GM18507 (cell line): ENCODE measurements around the gene PTK6.
"Not testable (repeated sequence)": the region's sequence is repeated elsewhere in the genome, so short reads cannot be mapped to it uniquely, and the experiment has no call there.

Source experiments
- DNase-seq: peaks from one replicate; pipeline ENCODE4 v3.0.0; 2011; ENCODE audit warnings: low read depth; ENCODE audit not compliant: insufficient read length; ENCODE audit errors: extremely low spot score
- FAIRE-seq: peaks from 2 replicates; lab custom pipeline; 2011; peaks lifted over from hg19 to GRCh38; lab: Jason Lieb, UNC

Gene PTK6

DNA sequence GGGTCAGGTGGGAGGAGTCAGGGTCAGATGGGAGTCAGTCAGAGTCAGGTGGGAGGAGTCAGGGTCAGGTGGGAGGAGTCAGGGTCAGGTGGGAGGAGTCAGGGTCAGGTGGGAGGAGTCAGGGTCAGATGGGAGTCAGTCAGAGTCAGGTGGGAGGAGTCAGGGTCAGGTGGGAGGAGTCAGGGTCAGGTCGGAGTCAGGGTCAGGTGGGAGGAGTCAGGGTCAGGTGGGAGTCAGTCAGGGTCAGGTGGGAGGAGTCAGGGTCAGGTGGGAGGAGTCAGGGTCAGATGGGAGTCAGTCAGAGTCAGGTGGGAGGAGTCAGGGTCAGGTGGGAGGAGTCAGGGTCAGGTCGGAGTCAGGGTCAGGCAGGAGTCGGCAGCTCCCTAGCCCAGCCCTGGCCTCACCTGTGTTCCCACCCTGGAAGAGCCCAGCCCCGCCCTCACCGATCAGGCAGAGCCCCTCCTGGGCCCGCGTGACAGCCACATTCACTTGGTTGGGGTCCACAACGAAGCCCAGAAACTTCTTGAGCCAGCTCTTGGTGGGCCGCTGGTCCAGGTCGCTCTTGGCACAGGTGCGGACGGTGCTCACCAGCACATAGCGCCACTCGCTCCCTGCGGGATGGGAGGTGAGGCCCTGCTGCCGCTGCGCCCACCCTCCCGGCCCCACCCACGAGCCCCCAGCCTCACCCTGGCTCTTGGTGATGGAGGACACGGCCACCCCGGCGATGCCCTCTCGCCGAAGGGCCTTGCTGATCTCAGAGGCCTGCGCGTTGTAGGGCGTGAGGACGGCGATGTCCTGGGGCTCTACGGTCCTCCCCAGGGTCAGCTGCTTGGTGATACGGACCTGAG lies 22.5 kb upstream of the PTK6 start:
- DNase-seq, FAIRE-seq: not testable (repeated sequence)

DNA sequence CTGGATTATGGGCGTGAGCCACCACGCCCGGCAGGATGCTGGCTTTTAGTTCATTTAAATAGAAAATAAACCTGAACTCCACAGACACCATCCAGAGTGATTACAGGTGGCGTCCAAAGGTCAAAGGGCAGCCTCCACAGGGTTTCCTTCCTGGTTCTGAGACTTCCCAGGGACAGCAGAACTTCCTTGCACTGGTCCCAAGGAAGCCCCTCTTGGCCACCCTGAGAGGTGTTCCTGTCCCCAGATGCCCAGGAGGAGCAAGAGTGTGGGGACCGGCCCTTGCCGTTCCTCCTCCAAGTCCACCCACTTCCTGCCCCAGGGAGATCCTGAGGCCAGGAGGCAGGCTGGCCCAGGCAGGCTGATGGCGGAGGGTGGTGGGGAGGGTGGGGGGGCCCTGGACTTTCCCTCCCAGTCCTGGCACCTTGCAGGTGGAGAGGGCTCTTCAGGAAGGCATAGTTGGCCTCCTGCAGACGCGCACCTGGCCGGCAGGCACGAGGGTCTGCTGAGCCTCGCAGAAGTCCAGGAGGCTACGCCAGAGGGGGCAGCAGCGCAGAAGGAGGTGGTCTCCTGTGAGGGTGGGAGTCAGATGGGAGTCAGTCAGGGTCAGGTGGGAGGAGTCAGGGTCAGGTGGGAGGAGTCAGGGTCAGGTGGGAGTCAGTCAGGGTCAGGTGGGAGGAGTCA lies 21.8 kb upstream of the PTK6 start:
- no peak for FAIRE-seq
- DNase-seq: no peak

DNA sequence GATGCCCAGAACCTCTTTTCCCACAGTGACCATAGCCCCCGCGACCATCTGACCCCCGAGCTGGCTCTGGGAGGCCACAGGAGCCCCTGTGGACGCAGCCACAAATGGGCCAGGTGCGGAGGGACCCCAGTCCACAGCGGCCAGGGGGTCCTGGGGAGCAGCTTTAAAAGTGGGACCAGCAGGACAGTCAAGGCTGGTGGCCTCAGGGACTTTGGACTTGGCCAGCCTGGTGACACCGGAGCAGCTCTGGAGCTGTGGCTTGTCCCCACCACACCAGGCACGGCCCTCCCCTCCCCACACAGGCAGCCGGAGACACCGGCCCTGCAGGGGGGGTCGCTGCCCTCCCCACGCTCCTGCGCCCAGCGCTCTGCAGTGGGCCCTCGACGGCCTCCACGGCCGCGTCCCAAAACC lies 20.3 kb upstream of the PTK6 start:
- DNase-seq: no peak
- no peak for FAIRE-seq

DNA sequence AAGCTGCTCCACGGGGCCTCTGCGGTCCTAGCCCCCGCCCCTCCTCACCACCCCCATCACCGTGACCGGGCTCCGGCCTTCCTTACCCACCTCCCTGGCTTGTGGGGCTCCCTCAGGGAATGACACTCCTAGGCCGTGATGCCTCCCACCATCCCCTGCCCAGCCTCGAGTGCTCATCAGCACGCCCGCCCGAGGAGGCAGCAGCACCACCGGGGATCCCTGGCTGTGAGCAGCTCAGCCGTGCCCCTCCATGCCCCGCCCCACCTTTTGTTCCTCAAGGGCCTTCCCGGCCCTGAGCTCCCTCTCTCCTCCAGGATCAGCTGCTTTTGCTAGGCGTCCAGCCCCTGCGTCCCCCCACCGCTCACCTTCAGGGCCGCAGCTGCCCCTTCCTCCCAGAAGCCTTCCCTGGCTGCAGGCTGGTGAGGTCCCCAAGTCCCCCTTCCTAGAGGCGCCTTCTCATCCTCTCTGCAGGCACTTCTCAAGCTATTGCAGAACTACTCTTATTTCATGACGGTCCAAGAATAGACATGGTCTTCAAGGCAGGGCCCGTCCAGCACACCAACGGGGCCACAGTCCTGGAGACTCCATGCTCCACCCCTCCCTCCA lies 19.8 kb upstream of the PTK6 start:
- FAIRE-seq: no peak
- no peak for DNase-seq

DNA sequence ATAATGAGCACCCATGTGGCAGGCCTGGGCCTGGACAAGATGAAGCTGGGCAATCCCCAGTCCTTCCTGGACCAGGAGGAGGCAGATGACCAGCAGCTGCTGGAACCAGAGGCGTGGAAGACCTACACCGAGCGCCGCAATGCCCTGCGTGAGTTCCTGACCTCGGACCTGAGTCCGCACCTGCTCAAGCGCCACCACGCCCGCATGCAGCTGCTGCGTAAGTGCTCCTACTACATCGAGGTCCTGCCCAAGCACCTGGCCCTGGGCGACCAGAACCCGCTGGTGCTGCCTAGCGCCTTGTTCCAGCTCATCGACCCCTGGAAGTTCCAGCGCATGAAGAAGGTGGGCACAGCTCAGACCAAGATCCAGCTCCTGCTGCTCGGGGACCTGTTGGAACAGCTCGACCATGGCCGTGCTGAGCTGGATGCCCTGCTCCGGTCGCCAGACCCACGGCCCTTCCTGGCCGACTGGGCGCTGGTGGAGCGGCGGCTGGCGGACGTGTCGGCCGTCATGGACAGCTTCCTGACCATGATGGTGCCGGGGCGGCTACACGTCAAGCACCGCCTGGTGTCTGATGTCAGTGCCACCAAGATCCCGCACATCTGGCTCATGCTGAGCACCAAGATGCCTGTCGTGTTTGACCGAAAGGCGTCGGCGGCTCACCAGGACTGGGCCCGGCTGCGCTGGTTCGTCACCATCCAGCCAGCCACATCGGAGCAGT lies 18.6 kb upstream of the PTK6 start:
- FAIRE-seq: no peak

DNA sequence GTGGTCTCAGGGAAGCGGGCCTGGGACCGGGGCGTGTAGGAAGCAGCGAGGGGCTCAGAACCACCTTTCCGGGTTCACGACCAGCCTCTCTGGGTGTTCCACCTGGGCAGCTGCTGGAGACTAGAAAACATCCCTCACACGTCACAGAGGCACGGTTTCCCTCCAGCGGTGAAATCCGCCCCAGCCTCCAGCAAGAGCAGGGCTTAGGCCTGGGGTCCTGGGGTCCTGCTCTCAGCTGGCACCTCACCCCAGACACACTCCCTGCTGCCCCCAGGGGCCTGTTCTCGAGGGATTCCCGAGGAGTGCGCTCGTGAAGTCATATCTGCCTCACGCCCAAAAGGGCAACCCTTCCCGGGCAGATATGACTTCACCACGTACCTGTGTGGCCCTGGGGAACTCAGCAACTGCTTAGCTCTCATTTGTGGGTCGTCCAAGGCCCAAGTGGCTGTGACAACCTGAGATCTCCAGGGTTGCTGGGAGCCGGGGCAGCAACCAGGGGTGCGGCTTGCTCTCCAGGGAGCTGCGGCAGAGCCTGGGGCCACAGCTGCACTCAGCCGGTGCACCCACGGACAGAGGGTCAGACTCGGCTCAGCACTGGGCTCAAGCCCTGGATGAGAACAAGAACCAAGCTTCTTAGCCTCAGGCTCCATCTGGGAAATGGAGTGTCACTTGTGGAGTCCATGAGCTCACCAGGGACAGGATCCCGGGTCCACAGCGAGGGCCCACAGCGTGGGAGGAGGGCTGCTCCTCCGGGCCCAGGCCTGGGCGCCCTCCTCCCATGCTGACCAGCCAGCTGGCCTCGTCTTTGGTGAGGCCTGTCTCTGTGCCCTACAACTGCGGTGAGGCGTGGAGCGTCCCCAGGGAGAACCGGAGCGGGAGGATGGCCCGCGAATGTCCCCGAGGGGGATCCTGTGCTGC lies 17.4 kb upstream of the PTK6 start:
- FAIRE-seq: peak; percentile 73
- DNase-seq: no peak

More for the DNA sequence above, 18.6 kb upstream of the PTK6 start:
- no peak for DNase-seq

DNA sequence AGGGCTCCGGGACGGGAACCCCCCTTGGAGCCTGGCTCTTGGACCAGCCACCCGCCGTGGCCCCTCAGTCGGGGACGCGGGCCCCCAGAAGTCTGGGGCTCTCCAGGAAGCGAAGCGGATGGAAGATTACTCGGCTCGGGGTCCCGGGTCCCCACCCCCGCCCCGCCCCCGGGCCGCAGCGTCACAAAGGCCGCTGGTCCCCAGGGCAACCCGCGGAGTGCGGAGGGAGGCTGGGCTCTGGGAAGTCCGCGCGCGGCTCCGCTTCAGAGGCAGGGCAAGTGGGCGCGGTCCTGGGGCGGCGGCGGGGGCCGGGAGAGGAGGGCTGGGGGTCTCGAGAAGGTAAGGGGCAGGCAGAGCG lies 16.7 kb upstream of the PTK6 start, which contains the start of gene FNDC11:
TSS of gene FNDC11 (plus strand) at position 227 of the 358 bp plus-strand sequence. CDS start 1,505 bp downstream, outside the sequence.
- DNase-seq (no peak), FAIRE-seq (no peak)

DNA sequence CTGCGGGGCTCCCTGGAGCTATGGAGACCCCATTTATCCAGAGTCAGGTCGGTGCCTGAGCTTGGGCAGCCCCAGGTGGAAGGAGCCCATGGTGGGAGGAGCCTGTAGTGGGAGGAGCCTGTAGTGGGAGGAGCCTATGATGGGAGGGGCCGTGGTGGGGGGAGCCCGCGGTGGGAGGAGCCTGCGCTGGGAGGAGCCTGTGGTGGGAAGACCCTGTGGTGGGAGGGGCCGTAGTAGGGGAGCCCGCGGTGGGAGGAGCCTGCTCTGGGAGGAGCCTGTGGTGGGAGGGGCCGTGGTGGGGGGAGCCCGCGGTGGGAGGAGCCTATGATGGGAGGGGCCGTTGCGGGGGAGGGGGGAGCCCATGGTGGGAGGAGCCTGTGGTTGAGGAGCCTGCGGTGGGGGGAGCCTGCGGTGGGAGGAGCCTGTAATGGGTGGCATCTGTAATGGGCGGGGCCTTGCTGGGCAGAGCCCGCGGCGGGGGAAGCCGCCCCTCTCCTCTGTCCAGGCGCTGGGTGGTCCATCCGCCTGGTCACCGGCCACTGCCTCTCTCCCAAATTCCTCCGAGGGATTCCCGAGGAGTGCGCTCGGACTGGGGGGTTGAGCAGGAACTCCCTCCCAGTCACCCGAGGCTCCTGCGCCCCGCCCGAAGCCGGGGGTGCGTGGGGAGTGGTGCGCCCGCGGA lies 16.2 kb upstream of the PTK6 start:
- DNase-seq (peak; percentile 60), FAIRE-seq (peak; percentile 99)

DNA sequence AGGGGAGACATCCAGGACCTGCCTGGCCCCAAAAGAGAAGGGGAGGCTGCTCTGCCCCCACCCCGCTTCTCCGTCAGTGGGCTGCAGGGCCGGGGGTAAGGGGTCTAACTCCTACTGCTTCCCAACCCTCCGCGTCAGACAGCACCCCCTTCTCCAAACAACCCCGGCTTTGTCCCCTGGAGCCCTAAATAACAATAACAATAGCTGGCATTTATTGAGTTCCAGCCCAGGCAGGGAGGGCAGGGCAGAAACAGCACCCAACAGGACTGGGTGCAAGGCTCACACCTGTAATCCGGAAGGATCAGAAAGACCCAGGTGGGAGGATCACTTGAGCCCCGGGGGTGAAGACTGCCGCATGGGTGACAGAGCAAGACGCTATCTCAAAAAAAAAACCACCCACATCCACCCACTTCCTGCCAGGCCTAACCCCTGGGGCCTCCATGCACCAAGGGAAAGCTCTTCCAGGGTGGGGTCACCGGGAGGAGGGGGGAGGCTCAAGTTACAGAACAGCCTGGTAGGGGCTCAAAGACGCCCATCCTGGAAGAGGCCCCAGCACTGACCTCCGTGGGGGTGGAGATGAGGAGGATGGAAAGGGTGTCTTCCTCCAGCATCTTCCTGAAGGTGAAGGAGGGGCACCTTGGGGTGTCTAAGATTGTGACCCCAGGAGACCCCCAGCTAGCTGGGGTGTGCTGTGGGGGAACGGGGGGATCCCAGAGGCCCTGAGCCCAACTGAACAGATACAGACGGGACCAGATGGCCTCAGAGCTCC lies 15.5 kb upstream of the PTK6 start:
- no peak for FAIRE-seq

DNA sequence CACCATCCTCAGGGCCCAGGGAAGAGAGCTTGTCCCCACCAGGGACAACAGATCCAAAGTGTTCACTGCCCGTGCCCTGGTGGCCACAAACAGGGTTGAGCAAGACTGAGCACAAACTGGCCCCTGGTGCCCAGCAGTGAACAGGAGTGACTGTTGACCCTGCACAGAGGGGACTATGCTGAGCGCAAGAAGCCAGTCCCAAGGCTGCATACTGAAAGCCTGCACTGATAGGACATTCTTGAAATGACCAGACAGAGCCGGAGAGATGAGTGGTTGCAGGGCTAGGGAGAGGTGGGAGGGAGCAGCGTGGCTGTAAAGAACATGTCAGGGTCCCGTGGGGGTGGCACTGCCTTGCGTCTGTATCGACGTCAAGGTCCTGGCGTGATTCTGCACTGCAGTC lies 13.9 kb upstream of the PTK6 start:
- no peak for FAIRE-seq
- DNase-seq: no peak

More for the DNA sequence above, 15.5 kb upstream of the PTK6 start:
- no peak for DNase-seq

DNA sequence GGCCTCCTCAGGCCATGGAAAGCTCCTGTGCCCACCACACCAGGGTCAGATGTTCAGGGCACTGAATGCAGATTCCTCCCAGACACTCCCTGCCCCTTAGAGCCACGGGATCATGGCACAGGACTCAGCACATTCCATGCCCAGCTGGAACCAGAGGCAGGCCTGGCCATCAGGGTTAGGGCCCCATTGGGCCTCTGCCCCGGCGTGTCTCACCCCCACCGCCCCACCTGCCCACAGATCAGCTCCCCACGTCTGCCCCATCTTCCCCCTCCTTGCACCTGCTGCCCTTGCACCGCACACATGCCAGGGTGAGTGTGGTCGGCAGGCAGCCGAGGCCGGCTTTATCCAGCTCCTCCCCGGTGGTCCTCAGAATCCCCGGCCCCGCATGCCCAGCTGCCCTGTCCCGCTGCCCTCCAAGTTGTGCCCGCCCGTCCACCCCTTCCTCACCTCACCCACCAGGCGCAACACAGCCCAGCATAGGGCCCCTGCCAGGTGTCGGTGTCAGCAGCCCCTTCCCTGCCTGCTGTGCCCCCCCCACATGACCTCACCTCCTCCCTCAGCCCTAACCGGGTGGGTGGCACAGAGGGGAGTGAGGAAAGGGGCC lies 12.6 kb upstream of the PTK6 start:
- DNase-seq (no peak), FAIRE-seq (no peak)

DNA sequence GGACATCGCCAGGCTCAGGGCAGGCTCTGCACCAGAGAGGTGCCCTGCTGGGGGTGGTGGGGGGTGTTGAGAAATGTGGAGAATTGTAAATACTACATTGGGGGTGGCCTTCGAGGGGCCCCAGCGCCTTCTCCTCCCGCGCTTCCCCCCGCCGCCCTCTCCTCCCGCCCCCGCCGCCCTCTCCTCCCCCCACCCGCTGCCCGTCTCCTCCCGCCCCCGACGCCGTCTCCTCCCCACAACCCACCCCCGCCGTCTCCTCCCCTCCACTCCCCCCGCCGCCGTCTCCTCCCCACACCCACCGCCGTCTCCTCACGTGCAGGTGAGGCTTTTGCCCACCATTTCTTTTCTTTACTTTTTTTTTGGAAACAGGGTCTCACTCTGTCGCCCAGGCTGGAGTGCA lies 11.8 kb upstream of the PTK6 start:
- FAIRE-seq (no peak), DNase-seq (no peak)

DNA sequence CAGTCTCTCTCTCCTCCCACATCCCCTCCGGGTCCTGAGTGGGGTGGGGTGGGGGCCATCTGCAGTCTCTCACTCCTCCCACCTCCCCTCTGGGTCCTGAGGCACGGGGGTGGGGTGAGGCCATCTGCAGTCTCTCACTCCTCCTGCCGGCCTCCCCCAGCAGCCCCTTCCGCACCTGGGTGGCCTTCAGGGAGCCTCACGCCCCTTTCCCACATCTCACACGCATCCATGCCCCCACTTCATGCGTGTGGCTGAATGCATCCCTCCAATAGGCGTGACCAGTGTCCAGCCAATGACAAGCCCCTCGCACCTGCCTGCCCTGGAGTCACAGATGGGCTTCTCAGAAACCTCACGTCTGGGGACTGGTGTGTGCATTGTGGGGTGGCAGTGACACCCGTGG lies 11.4 kb upstream of the PTK6 start:
- FAIRE-seq (no peak), DNase-seq (no peak)

DNA sequence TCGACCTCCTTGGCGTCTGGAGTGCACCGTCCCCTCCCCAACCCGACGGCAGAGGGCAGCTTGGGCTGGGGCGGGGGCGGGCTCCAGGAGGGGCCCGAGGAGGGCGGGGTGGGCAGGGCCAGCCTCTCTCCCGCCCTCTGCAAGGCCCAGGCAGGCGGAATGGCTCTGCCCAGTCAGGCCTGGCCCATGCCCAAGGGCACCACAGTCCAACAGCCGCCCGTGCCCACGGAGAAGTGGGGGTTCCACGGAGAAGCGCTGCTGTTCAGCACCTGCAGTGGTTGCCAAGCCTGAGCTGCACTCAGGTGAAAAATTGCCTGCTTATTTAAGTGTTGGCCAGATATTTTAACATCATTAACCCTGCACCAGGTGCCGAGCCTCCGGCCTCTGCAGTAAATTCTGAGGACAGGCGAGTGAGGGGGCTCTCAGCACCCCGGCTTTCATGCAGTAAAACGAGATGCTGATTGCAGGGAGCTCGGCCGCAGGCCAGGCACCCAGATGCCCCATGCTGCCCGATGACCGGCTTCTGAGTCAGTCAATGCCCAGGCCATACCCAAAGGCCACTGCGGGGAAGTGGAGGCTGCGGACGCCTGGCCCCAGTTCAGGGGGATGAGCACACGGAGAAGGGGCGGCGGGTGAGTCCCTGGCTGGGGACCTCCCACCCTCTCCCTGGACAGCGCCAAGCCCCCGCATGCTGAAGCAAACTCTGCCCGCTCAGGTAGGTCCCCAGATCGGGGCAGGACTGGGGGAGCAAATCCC lies 10.7 kb upstream of the PTK6 start, which contains the start of gene SRMS:
TSS of gene SRMS (minus strand) at position 25 of the 756 bp plus-strand sequence. CDS start 286 bp downstream, outside the sequence.
- FAIRE-seq (no peak), DNase-seq (no peak)

DNA sequence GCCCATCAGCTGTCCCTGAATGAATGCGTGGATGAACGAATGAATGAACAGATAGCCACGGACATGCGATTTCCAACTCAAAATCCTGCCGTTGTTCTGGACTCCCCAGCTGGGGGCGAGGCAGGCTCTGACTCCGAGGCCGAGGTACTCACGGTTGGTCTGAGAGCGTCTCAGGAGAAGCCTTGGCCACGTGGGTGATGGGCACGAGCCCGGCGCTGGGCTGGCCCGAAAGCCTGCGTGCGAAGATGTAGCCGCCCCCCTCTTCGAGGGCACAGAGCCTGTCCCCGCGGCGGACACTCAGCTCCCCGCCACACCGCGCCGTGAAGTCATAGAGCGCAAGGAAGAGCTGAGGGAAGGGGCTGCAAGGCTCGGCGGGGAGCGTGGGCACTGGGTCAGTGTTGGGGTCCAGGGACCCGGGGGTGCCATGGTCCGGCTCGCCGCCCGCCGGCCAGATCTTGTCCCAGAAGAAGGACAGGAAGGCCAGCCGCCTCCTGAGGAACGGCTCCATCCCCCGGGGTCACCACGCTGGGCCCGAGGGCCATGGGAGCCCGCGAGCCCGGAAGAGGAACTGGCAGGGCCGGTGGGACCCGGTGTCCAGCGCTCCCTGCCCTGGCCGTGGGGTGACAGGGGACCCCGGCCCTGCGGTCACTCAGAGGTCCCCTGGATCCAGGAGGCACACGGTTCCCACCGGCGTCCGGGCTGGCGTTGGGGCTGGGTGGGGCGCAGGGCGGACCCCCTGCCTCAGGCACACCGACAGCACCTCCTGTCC lies 10.0 kb upstream of the PTK6 start:
- FAIRE-seq (no peak), DNase-seq (no peak)
